ENCODE measurements around the gene FAM177A1. TPM values are rescaled to one million over a fixed set of nuclear protein-coding genes. Genes with fewer than 3 reads are reported as not detected.
"Not testable (repeated sequence)": the region's sequence is repeated elsewhere in the genome, so short reads cannot be mapped to it uniquely, and the experiment has no call there.

Gene FAM177A1, protein sequence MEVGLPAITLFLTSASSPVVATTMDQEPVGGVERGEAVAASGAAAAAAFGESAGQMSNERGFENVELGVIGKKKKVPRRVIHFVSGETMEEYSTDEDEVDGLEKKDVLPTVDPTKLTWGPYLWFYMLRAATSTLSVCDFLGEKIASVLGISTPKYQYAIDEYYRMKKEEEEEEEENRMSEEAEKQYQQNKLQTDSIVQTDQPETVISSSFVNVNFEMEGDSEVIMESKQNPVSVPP
- 43.2 and 46.3 TPM in 2 replicates for total RNA-seq

DNA sequence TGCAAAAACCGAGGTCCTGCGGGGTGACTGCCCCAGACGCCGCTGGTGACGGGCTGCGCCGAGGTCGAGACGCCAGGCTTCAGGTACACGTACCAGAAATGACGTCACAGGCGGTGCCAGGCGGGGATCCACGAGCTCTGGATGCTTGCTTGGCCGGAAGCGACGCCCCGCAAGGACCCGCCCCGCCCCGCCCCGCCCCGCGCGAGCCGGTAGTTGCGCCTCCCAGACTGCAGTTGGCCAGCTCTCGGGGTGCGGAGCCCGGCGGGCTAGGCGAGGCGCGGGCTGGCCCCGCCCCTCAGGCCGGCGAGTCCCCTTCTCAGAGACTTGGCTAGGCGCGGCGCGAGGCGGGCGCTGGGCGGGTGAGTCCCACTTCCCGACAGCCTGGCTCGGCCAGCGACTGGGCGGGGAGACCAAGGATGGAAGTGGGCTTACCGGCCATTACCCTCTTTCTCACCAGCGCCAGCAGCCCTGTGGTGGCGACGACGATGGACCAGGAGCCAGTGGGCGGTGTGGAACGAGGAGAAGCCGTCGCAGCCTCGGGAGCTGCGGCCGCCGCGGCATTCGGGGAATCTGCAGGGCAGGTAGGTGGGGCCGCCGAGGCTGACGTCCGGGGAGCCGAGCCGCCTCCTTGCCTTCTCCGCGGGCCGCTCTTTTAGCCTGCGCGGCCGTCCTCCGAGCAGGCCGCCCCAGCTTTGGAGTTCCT, at the start of gene FAM177A1:
TSS of gene FAM177A1 (plus strand) at position 225 of the 703 bp plus-strand sequence. CDS start at position 417, 192 bp downstream.
- peaks cover 32% of the 10 kb centered on the region for H3K4me1 Mint-ChIP-seq (ENCODE audit: low read depth)
- peaks cover 13% of the 10 kb centered on the region for H3K36me3 Mint-ChIP-seq (ENCODE audit: low read depth)
- intact Hi-C loops (cut with micrococcal nuclease) = loop anchor here (1.0 to 5.0 kb wide), 14 partner anchors 64 to 781 kb away; partner anchors contain the start of genes BRMS1L, CFL2, EAPP and NFKBIA
- H3K27ac Mint-ChIP-seq = peak within 1 kb of the TSS; percentile 99
- H3K9me3 Mint-ChIP-seq = no peaks in the 10 kb centered on the region
- H3K27me3 Mint-ChIP-seq (ENCODE audit: insufficient read depth) = no peaks in the 10 kb centered on the region
- peak within 1 kb of the TSS; percentile 97 for H3K4me3 Mint-ChIP-seq
- peak; percentile 96 for DNase-seq (ENCODE audit: low spot score)

DNA sequence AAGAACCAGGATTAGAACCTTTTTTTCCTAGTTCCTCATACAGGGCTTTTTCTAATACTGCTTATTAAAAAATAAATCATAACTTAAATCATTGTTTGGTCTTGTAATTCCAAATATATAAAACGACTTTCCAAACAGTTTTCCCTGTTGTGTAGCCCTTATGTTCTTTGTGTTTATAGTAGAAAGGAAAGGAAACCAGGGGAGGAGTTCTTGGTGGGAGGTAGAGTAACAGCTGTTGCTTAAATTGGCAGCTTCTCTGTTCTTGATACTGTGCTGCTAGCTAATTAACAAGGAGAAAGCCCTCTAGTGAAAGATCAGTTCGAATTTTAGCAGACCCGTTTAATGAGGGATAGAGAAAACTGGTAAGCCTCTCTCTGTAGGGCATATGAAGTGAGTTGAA, 48.3 kb upstream of the FAM177A1 start:
- intact Hi-C loops (cut with micrococcal nuclease) = no loop called here
- Mint-ChIP-seq H3K36me3 (ENCODE audit: low read depth) (peaks cover 16% of the 10 kb centered on the region), H3K9me3 (no peaks in the 10 kb centered on the region), H3K4me3 (no peak overlapping the region), H3K27ac (no peak overlapping the region), H3K4me1 (ENCODE audit: low read depth) (peaks cover 6% of the 10 kb centered on the region), H3K27me3 (ENCODE audit: insufficient read depth) (no peaks in the 10 kb centered on the region)
- no peak for DNase-seq (ENCODE audit: low spot score)

DNA sequence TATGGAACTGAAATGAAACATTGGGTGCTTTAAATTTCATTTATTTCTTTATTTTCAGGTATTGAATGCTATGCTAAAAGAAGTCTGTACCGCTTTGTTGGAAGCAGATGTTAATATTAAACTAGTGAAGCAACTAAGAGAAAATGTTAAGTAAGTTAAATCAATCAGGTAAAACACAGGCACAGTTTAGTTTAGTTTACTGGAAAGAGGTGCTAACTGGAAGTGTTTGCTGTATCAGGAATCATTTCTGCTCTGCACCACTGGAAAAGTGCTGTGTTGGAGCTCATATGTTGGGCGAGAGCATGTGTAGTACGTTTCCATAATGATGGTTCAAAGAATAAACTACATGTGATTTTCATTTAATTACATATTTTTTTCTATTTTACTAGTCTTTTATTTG, 46.6 kb upstream of the FAM177A1 start:
- intact Hi-C loops (cut with micrococcal nuclease) = no loop called here

DNA sequence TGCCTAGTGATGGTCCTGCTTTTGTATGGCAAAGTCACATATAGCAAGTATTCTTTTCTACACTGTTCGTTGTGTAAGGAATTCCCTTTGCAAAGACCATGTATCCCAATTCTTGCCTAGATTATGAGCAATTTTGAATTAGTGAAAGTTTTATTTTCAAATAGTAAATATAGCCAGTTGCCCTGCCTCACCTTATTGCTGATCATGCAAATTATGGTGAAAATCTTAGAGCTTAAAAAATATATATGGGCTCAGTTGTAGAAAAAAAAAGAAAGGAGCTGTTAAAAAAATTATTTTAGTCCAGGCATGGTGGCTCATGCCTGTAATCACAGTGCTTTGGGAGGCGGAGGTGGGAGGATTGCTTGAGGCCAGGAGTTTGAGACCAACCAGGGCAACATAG, 44.5 kb upstream of the FAM177A1 start:
- Mint-ChIP-seq H3K36me3 (ENCODE audit: low read depth) (peaks cover 19% of the 10 kb centered on the region), H3K9me3 (no peaks in the 10 kb centered on the region), H3K27ac (no peak overlapping the region), H3K27me3 (ENCODE audit: insufficient read depth) (no peaks in the 10 kb centered on the region), H3K4me3 (no peak overlapping the region), H3K4me1 (ENCODE audit: low read depth) (no peaks in the 10 kb centered on the region)
- DNase-seq (ENCODE audit: low spot score) = no peak
- intact Hi-C loops (cut with micrococcal nuclease) = no loop called here

More for the DNA sequence above, 46.6 kb upstream of the FAM177A1 start:
- Mint-ChIP-seq H3K27ac (no peak overlapping the region), H3K36me3 (ENCODE audit: low read depth) (peaks cover 18% of the 10 kb centered on the region), H3K4me1 (ENCODE audit: low read depth) (peaks cover 2% of the 10 kb centered on the region), H3K9me3 (no peaks in the 10 kb centered on the region), H3K4me3 (no peak overlapping the region), H3K27me3 (ENCODE audit: insufficient read depth) (no peaks in the 10 kb centered on the region)
- DNase-seq (ENCODE audit: low spot score) = no peak

DNA sequence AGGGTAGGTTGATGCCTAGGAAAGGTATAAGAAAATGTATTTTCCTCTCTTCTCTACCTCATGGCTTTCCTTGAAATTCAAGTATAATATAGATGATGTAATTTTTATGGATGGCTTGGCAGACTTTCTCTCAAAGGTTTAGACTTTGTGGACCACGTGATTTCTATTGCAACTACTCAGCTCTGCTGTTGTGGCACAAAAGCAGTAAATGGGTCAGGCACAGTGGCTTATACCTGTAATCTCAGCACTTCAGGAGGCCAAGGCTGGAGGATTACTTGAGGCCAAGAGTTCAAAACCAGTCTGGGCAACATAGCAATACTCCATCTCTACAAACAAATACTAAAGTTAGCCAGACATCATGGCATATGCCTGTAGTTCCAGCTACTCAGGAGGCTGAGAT, 41.2 kb upstream of the FAM177A1 start:
- Mint-ChIP-seq H3K4me3 (no peak overlapping the region), H3K9me3 (no peaks in the 10 kb centered on the region), H3K36me3 (ENCODE audit: low read depth) (peaks cover 23% of the 10 kb centered on the region), H3K27ac (no peak overlapping the region), H3K27me3 (ENCODE audit: insufficient read depth) (no peaks in the 10 kb centered on the region), H3K4me1 (ENCODE audit: low read depth) (no peaks in the 10 kb centered on the region)
- DNase-seq (ENCODE audit: low spot score) = no peak
- intact Hi-C loops (cut with micrococcal nuclease) = no loop called here

DNA sequence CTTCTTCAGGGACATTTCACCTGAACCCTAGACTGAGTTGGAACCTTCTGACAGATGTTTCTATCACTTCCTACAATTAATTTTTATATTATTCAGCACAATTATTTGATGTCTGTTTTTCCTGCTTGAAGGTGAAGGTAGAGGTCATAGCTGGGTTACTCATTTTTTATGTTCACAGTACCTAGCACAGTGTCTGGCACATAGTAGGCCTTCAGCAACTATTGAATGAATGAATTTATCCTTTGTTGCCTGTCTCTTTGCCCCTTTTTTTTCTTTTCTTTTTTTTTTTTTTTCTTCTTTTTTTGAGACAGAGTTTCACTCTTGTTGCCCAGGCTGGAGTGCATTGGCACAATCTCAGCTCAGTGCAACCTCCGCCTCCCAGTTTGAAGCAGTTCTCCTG, 29.5 kb upstream of the FAM177A1 start:
- H3K9me3 Mint-ChIP-seq = no peaks in the 10 kb centered on the region
- intact Hi-C loops (cut with micrococcal nuclease) = no loop called here
- H3K27ac Mint-ChIP-seq = no peak overlapping the region
- H3K36me3 Mint-ChIP-seq (ENCODE audit: low read depth) = peaks cover 50% of the 10 kb centered on the region
- H3K4me1 Mint-ChIP-seq (ENCODE audit: low read depth) = no peaks in the 10 kb centered on the region
- H3K4me3 Mint-ChIP-seq = no peak overlapping the region
- H3K27me3 Mint-ChIP-seq (ENCODE audit: insufficient read depth) = no peaks in the 10 kb centered on the region
- no peak for DNase-seq (ENCODE audit: low spot score)

DNA sequence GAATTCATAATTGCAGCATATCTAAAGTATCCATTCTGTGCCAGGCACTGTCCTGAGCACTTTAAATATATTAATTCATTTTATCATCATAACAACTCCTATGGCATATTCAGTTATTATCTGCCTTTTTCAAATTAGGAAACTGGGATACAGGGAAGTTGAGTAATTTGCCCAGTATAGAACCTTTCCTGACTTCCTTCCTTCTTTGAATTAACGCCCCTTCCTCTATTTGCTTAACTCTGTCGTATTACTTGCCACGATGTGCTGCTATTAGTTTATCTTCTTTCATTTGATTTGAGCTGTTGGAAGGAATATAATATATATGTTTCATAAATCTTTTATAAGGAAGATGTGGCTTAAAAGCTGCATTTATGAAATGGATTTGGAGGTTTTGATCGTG, 25.4 kb upstream of the FAM177A1 start:
- Mint-ChIP-seq H3K4me1 (ENCODE audit: low read depth) (no peaks in the 10 kb centered on the region), H3K9me3 (no peaks in the 10 kb centered on the region), H3K27me3 (ENCODE audit: insufficient read depth) (no peaks in the 10 kb centered on the region), H3K36me3 (ENCODE audit: low read depth) (peaks cover 48% of the 10 kb centered on the region), H3K27ac (no peak overlapping the region), H3K4me3 (no peak overlapping the region)
- no peak for DNase-seq (ENCODE audit: low spot score)
- intact Hi-C loops (cut with micrococcal nuclease) = no loop called here

DNA sequence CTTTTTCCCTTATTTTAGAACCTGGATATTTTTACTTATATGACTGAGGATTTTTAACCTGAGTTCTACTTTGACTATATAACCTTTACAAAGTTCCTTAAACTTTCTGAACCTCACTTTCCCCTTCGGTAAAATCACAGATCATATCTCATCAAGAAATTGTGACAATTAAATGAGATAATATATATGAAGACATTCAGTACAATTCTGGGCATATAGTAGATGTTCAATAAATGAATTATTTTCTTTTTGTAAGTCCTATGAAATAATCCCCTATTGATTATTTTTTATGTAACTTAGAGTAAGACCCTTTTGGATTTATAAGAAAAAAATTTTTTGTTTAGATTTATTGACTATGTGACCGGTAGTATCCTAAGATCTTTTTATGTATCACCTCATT, 17.6 kb upstream of the FAM177A1 start:
- DNase-seq (ENCODE audit: low spot score) = no peak
- Mint-ChIP-seq H3K27me3 (ENCODE audit: insufficient read depth) (no peaks in the 10 kb centered on the region), H3K9me3 (peaks cover 3% of the 10 kb centered on the region), H3K27ac (no peak overlapping the region), H3K4me3 (no peak overlapping the region), H3K36me3 (ENCODE audit: low read depth) (peaks cover 34% of the 10 kb centered on the region), H3K4me1 (ENCODE audit: low read depth) (no peaks in the 10 kb centered on the region)
- intact Hi-C loops (cut with micrococcal nuclease) = no loop called here

DNA sequence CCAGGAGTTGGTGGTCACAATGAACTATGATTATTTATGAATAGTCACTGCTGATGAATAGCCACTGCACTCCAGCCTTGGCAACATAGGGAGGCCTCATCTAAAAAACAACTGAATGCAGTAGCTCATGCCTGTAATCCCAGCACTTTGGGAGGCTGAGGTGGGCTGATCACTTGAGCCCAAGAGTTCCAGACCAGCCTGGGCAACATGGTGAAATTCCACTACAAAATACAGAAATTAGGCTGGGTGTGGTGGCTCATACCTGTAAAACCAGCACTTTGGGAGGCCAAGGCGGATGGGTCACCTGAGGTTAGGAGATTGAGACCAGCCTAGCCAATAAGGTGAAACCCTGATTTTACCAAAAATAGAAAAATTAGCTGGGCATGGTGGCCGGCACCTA, 13.5 kb upstream of the FAM177A1 start:
- intact Hi-C loops (cut with micrococcal nuclease) = no loop called here
- H3K36me3 Mint-ChIP-seq (ENCODE audit: low read depth) = peaks cover 40% of the 10 kb centered on the region
- DNase-seq (ENCODE audit: low spot score) = no peak
- H3K27me3 Mint-ChIP-seq (ENCODE audit: insufficient read depth) = no peaks in the 10 kb centered on the region
- peaks cover 24% of the 10 kb centered on the region for H3K9me3 Mint-ChIP-seq
- no peak overlapping the region for H3K4me3 Mint-ChIP-seq
- no peak overlapping the region for H3K27ac Mint-ChIP-seq
- H3K4me1 Mint-ChIP-seq (ENCODE audit: low read depth) = no peaks in the 10 kb centered on the region

DNA sequence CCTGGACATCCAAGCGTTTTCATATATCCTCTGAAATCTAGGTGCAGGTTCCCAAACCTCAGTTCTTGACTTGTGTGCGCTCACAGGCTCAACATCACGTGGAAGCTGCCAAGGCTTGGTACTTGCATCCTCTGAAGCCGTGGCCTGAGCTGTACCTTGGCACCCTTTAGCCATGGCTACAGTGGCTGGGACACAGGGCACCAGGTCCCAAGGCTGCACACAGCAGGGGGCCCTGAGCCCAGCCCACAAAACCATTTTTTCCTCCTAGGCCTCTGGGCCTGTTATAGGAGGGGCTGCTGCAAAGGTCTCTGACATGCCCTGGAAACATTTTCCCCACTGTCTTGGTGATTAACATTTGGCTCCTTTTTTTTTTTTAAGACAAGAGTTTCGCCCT, 11.6 kb upstream of the FAM177A1 start:
- intact Hi-C loops (cut with micrococcal nuclease) = no loop called here
- H3K27me3 Mint-ChIP-seq (ENCODE audit: insufficient read depth) = no peaks in the 10 kb centered on the region
- H3K27ac Mint-ChIP-seq = no peak overlapping the region
- no peaks in the 10 kb centered on the region for H3K4me1 Mint-ChIP-seq (ENCODE audit: low read depth)
- H3K36me3 Mint-ChIP-seq (ENCODE audit: low read depth) = peaks cover 29% of the 10 kb centered on the region
- H3K9me3 Mint-ChIP-seq = peaks cover 24% of the 10 kb centered on the region
- DNase-seq (ENCODE audit: low spot score) = no peak
- no peak overlapping the region for H3K4me3 Mint-ChIP-seq

DNA sequence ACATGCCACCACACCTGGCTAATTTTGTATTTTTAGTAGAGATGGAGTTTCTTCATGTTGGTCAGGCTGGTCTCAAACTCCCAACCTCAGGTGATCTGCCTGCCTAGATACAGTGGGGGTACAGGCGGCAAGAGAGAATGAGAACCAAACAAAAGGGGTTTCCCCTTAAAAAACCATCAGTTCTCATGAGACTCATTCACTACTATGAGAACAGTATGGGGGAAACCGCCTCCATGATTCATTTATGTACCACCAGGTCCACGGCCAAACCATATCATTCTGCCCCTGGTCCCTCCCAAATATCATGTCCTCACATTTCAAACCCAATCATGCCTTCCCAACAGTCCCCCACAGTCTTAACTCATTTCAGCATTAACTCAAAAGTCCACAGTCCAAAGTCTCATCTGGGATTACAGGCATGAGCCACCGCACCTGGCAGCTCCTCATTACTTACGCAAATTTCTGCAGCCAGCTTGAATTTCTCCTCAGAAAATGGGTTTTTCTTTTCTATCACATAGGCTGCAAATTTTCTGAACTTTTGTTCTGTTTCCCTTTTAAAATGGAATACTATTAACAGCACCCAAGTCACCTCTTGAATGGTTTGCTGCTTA, 11.0 kb upstream of the FAM177A1 start:
- H3K4me3 Mint-ChIP-seq; DNase-seq (ENCODE audit: low spot score); H3K27me3 Mint-ChIP-seq (ENCODE audit: insufficient read depth); intact Hi-C loops (cut with micrococcal nuclease); H3K27ac Mint-ChIP-seq; H3K4me1 Mint-ChIP-seq (ENCODE audit: low read depth): not testable (repeated sequence)
- peaks cover 25% of the 10 kb centered on the region for H3K36me3 Mint-ChIP-seq (ENCODE audit: low read depth)
- H3K9me3 Mint-ChIP-seq = peaks cover 24% of the 10 kb centered on the region

DNA sequence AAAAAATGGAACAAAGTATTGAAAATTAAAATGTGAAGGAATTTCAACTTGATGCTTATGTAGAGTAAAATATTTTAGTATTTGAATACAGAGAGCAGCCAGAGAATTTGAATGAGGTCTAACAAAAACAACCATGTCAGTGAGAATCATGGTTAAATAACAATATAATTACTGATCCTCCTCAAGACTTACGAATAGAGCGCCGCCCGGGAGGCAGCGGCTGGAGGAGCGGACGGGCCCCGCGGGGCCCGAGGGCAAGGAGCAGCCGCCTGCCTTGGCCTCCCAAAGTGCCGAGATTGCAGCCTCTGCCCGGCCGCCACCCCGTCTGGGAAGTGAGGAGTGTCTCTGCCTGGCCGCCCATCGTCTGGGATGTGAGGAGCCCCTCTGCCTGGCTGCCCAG, 7.8 kb upstream of the FAM177A1 start:
- H3K4me1 Mint-ChIP-seq (ENCODE audit: low read depth); intact Hi-C loops (cut with micrococcal nuclease); DNase-seq (ENCODE audit: low spot score); H3K4me3 Mint-ChIP-seq; H3K27me3 Mint-ChIP-seq (ENCODE audit: insufficient read depth); H3K27ac Mint-ChIP-seq: not testable (repeated sequence)
- Mint-ChIP-seq H3K9me3 (peaks cover 23% of the 10 kb centered on the region), H3K36me3 (ENCODE audit: low read depth) (peaks cover 22% of the 10 kb centered on the region)

DNA sequence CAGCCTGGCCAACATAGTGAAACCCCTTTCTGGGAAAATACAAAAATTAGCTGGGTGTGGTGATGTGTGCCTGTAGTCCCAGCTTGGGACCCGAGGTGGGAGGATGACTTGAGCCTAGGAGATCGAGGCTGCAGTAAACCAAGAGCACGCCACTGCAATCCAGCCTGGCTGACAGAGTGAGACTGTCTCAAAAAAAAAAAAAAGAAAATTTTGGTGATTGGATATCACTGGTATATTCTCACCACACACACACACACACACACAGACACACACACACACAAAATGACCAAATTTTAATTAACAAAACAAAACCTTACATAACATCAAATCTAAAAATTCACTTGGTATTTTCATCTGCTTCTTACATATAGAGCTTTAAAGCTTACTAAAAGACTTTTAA, 3.4 kb upstream of the FAM177A1 start:
- H3K4me3 Mint-ChIP-seq = no peak overlapping the region
- intact Hi-C loops (cut with micrococcal nuclease) = no loop called here
- H3K36me3 Mint-ChIP-seq (ENCODE audit: low read depth) = no peaks in the 10 kb centered on the region
- no peaks in the 10 kb centered on the region for H3K27me3 Mint-ChIP-seq (ENCODE audit: insufficient read depth)
- H3K9me3 Mint-ChIP-seq = no peaks in the 10 kb centered on the region
- H3K4me1 Mint-ChIP-seq (ENCODE audit: low read depth) = peaks cover 26% of the 10 kb centered on the region
- no peak overlapping the region for H3K27ac Mint-ChIP-seq
- no peak for DNase-seq (ENCODE audit: low spot score)
